Lower lobe of right lung (tissue), 2 donors: Measurements from ENCODE around the gene VPS8. TPM values are rescaled to one million over a fixed set of nuclear protein-coding genes. Genes with fewer than 3 reads are reported as not detected.

Source experiments
- ATAC-seq, 2 donors: fragments of 200-7000 bp; cut with Tn5 transposase; one replicate each; pipeline ENCODE4 v1.9.1; 2020 to 2022; ENCODE audit warnings: mild to moderate bottlenecking in 2 of 2, moderate library complexity in 2 of 2
- DNase-seq: peaks from one replicate; pipeline ENCODE4 v3.0.0-alpha.2; 2020
- H3K27ac ChIP-seq: fragments of 200-600 bp; one replicate; pipeline ENCODE4 v1.8.0; 2022
- H3K27me3 ChIP-seq: fragments of 200-600 bp; one replicate; pipeline ENCODE4 v1.8.0; 2022; ENCODE audit warnings: low read depth
- H3K36me3 ChIP-seq: fragments of 200-600 bp; one replicate; pipeline ENCODE4 v1.8.0; 2022; ENCODE audit warnings: mild to moderate bottlenecking
- H3K4me1 ChIP-seq: fragments of 200-600 bp; one replicate; pipeline ENCODE4 v1.8.0; 2022
- H3K4me3 ChIP-seq: fragments of 200-600 bp; one replicate; pipeline ENCODE4 v1.8.0; 2022; ENCODE audit warnings: mild to moderate bottlenecking
- H3K9me3 ChIP-seq: fragments of 200-600 bp; one replicate; pipeline ENCODE4 v1.8.0; 2022
- intact Hi-C: fragments of 100-400 bp; cut with DNase I; formaldehyde crosslinking; loops from one replicate; pipeline ENCODE4 v1.11.0; 2022
- total RNA-seq: library from RNA; stranded (reverse); fragmentation: NEBNext Ultra II Directional; extraction: Animal tissue kit (Norgen Biotek cat#: 25700); gene quantifications from one replicate; pipeline ENCODE4 v1.2.1, GENCODE V29; 2021
- TF ChIP-seq, protein P1 (sequence below): fragments of 200-600 bp; IDR thresholded peaks from one replicate; pipeline ENCODE4 v1.8.0; 2022; ENCODE audit warnings: antibody characterized with exemption, mild to moderate bottlenecking
- donor health status: DM: no; HTN: yes; CAD: no; lungs with severe emphysema.

VPS8 gene
- total RNA-seq, 1 donor from 2014 or later: 84.7 TPM

GRCh38 chr3:184786280-184786941, 25.6 kb upstream of the VPS8 start:
- no peak overlapping the region for H3K4me3 ChIP-seq
- H3K9me3 ChIP-seq: no peaks in the 10 kb centered on the region
- peak overlapping the region; percentile 43 for H3K27ac ChIP-seq
- H3K36me3 ChIP-seq: no peaks in the 10 kb centered on the region
- H3K27me3 ChIP-seq: no peaks in the 10 kb centered on the region
- intact Hi-C loops: no loop called here
- DNase-seq (peak; percentile 73), ATAC-seq (peak; percentile 67 to 77)
- TF ChIP-seq, protein P1, sequence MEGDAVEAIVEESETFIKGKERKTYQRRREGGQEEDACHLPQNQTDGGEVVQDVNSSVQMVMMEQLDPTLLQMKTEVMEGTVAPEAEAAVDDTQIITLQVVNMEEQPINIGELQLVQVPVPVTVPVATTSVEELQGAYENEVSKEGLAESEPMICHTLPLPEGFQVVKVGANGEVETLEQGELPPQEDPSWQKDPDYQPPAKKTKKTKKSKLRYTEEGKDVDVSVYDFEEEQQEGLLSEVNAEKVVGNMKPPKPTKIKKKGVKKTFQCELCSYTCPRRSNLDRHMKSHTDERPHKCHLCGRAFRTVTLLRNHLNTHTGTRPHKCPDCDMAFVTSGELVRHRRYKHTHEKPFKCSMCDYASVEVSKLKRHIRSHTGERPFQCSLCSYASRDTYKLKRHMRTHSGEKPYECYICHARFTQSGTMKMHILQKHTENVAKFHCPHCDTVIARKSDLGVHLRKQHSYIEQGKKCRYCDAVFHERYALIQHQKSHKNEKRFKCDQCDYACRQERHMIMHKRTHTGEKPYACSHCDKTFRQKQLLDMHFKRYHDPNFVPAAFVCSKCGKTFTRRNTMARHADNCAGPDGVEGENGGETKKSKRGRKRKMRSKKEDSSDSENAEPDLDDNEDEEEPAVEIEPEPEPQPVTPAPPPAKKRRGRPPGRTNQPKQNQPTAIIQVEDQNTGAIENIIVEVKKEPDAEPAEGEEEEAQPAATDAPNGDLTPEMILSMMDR: no peak
- peaks cover 18% of the 10 kb centered on the region for H3K4me1 ChIP-seq

DNA sequence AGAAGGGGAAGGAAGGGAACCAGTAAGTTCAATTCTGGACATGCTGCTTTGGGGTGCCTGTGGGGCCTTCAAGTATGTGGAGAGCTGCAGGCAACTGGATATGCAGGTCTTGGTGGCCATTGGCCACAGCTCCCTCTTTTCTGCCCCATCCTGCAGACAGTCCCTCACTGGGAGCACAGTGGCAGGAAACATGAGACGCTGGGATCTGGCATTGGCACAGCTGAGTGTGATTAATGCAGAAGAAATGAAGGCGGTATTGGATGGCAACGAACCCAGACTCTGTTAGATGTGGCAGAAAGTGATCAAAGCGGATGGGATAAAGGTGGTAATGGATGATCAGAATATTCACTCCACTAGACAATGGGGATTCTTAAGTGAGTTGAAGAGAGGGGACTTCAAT, 23.2 kb upstream of the VPS8 start:
- H3K27ac ChIP-seq: no peak overlapping the region
- H3K9me3 ChIP-seq: no peaks in the 10 kb centered on the region
- peaks cover 18% of the 10 kb centered on the region for H3K4me1 ChIP-seq
- intact Hi-C loops: no loop called here
- DNase-seq (no peak), ATAC-seq (no peak)
- no peaks in the 10 kb centered on the region for H3K36me3 ChIP-seq
- no peaks in the 10 kb centered on the region for H3K27me3 ChIP-seq
- TF ChIP-seq, protein P1: no peak
- H3K4me3 ChIP-seq: no peak overlapping the region

GRCh38 chr3:184789314-184789998, 22.5 kb upstream of the VPS8 start:
- H3K4me3 ChIP-seq: no peak overlapping the region
- intact Hi-C loops: no loop called here
- H3K27me3 ChIP-seq: no peaks in the 10 kb centered on the region
- H3K36me3 ChIP-seq: no peaks in the 10 kb centered on the region
- H3K4me1 ChIP-seq: peaks cover 18% of the 10 kb centered on the region
- H3K27ac ChIP-seq: no peak overlapping the region
- no peak for DNase-seq
- no peak for ATAC-seq
- H3K9me3 ChIP-seq: no peaks in the 10 kb centered on the region
- TF ChIP-seq, protein P1: no peak

- Histone ChIP-seq H3K36me3 (no peaks in the 10 kb centered on the region), H3K27ac (no peak overlapping the region), H3K27me3 (no peaks in the 10 kb centered on the region), H3K9me3 (no peaks in the 10 kb centered on the region), H3K4me3 (no peak overlapping the region), H3K4me1 (peaks cover 12% of the 10 kb centered on the region)
- ATAC-seq (peak in 1 of 2 donors; percentile 41), DNase-seq (no peak)
- intact Hi-C loops: no loop called here
- TF ChIP-seq, protein P1: no peak
Measured at GRCh38 chr3:184791171-184791570, 20.8 kb upstream of the VPS8 start.

DNA sequence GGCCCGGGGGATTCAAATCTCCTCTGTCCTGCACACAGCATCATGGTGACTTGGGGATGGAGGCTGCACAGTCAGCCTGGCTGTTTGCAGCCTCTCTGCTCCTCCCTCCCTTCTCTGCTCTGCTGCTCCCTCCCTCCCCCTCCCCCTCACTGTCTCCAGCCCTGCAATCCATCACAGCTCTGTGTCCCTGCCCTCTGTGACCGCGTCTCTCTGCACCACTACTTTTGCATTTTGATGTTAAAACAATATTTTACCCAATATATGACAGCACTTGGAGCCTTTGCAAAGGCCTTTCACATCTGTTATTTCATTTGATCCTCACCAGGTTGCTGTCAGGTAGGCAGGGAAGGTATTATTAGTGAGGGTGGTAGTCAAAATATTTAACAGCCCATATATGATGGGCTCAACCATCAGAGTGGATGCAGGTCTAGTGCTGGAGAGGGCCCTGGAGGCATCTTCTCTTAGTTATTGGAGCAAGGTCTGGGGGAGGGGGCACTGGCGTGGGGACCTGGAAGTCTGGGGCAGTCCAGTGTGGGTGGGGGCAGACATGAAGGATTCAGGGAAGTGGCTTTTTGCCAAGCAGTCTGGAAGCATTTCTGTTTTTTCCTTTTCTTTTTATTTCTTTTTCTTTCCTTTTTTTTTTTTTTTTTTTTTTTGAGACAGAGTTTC, 16.3 kb upstream of the VPS8 start:
- ATAC-seq (no peak), DNase-seq (no peak)
- H3K4me3 ChIP-seq: no peak overlapping the region
- no peak overlapping the region for H3K27ac ChIP-seq
- H3K4me1 ChIP-seq: no peaks in the 10 kb centered on the region
- intact Hi-C loops: no loop called here
- no peaks in the 10 kb centered on the region for H3K27me3 ChIP-seq
- TF ChIP-seq, protein P1: no peak
- no peaks in the 10 kb centered on the region for H3K36me3 ChIP-seq
- H3K9me3 ChIP-seq: no peaks in the 10 kb centered on the region
